A549 (cell line): ENCODE data around the gene ZNRD2. TPM values are rescaled to one million over a fixed set of nuclear protein-coding genes. Genes with fewer than 3 reads are reported as not detected.

Source experiments
- ATAC-seq, 2 experiments: fragments of 200-7000 bp in 1 of 2; fragments of >200 bp in 1 of 2; cut with Nextera tagmentation in 1 of 2; cut with Tn5 transposase in 1 of 2; 3 replicates each; pipeline versions ENCODE4 v1.8.0 to v1.9.1; 2018 to 2020; ENCODE audit warnings: mild to moderate bottlenecking in 1 of 2, moderate library complexity in 1 of 2
- CTCF ChIA-PET: fragments of 300-600 bp; sonication (Branson Sonifier 250); formaldehyde crosslinking; extraction: SDS; loops from one replicate; lab custom pipeline; 2021; ENCODE audit warnings: antibody characterized with exemption, inconsistent platforms; lab: Yijun Ruan, JAX
- POLR2A ChIA-PET: fragments of 350-600 bp; formaldehyde crosslinking; extraction: SDS; loops from one replicate; lab custom pipeline; 2021; ENCODE audit warnings: antibody characterized with exemption, inconsistent platforms; lab: Yijun Ruan, JAX
- DNase-seq, 2 experiments: peaks; one replicate each; pipeline versions ENCODE4 v3.0.0 to v3.0.0-alpha.2; 2011 to 2016; ENCODE audit warnings: low read depth in 1 of 2, low spot score in 1 of 2
- FAIRE-seq: peaks from 2 replicates; lab custom pipeline; 2011; peaks lifted over from hg19 to GRCh38; lab: Jason Lieb, UNC
- H3K27ac ChIP-seq, 2 experiments: fragments of >200 bp; sonication (Bioruptor Twin); formaldehyde crosslinking; 3 replicates each; pipeline ENCODE4 v1.5.1; 2016 to 2017
- H3K4me1 ChIP-seq: fragments of >200 bp; sonication (Bioruptor Twin); formaldehyde crosslinking; 3 replicates; pipeline ENCODE4 v1.6.1; 2016
- H3K4me2 ChIP-seq: fragments of >200 bp; sonication (Bioruptor Twin); formaldehyde crosslinking; 3 replicates; pipeline ENCODE4 v1.6.1; 2016
- H3K4me3 ChIP-seq: fragments of >200 bp; sonication (Bioruptor Twin); formaldehyde crosslinking; 3 replicates; pipeline ENCODE4 v1.5.1; 2016
- H3K9me3 ChIP-seq: fragments of >200 bp; sonication (Bioruptor Twin); formaldehyde crosslinking; 3 replicates; pipeline ENCODE4 v1.6.1; 2016
- BCL3 ChIP-seq: fragments of >200 bp; sonication (Bioruptor Twin); formaldehyde crosslinking; IDR thresholded peaks from 3 replicates; pipeline ENCODE4 v1.6.1; 2016
- BHLHE40 ChIP-seq: IDR thresholded peaks from 2 replicates; pipeline ENCODE4 v1.6.1; 2012; ENCODE audit warnings: low read depth, low read length, inconsistent platforms
- CBX8 ChIP-seq: fragments of 200-600 bp; sonication (generic); IDR thresholded peaks from 2 replicates; pipeline ENCODE4 v1.6.1; 2016
- CTCF ChIP-seq: fragments of >200 bp; sonication (Bioruptor Twin); formaldehyde crosslinking; IDR thresholded peaks from 3 replicates; pipeline ENCODE4 v1.5.1; 2016
- EHF ChIP-seq: fragments of 250-450 bp; sonication (Bioruptor Pico); IDR thresholded peaks from 2 replicates; pipeline ENCODE4 v1.5.0; 2020; ENCODE audit warnings: mild to moderate bottlenecking
- ESRRA ChIP-seq: fragments of 150-350 bp; IDR thresholded peaks from 2 replicates; pipeline ENCODE4 v1.6.1; 2014; ENCODE audit warnings: mild to moderate bottlenecking, low read length, borderline replicate concordance
- FOSB ChIP-seq: fragments of 250-450 bp; sonication (Bioruptor Pico); IDR thresholded peaks from 2 replicates; pipeline ENCODE4 v1.5.0; 2020; ENCODE audit warnings: mild to moderate bottlenecking, moderate library complexity
- FOXS1 ChIP-seq: fragments of 250-450 bp; sonication (Bioruptor Pico); IDR thresholded peaks from 2 replicates; pipeline ENCODE4 v1.5.0; 2020; ENCODE audit warnings: mild to moderate bottlenecking, moderate library complexity
- GATA3 ChIP-seq: IDR thresholded peaks from 2 replicates; pipeline ENCODE4 v1.6.1; 2012; ENCODE audit warnings: borderline replicate concordance
- HOXB5 ChIP-seq: fragments of 250-450 bp; sonication (Bioruptor Pico); IDR thresholded peaks from 2 replicates; pipeline ENCODE4 v1.5.0; 2020; ENCODE audit warnings: mild to moderate bottlenecking, moderate library complexity
- JUN ChIP-seq, 2 experiments: fragments of >200 bp; sonication (Bioruptor Twin); formaldehyde crosslinking; IDR thresholded peaks; 2 replicates in 1 of 2; 3 replicates in 1 of 2; pipeline ENCODE4 v1.6.1; 2016 to 2017
- JUNB ChIP-seq: fragments of >200 bp; sonication (Bioruptor Twin); formaldehyde crosslinking; IDR thresholded peaks from 2 replicates; pipeline ENCODE4 v1.6.1; 2016
- KDM1A ChIP-seq: fragments of 200-600 bp; sonication (generic); IDR thresholded peaks from 2 replicates; pipeline ENCODE4 v1.6.1; 2016; ENCODE audit warnings: low read depth, mild to moderate bottlenecking
- KDM5A ChIP-seq: fragments of 200-600 bp; sonication (generic); IDR thresholded peaks from 2 replicates; pipeline ENCODE4 v1.6.1; 2016; ENCODE audit warnings: antibody characterized with exemption, mild to moderate bottlenecking
- MAFK ChIP-seq: fragments of 450-650 bp; IDR thresholded peaks from 2 replicates; pipeline ENCODE4 v1.6.1; 2014; ENCODE audit not compliant: partially characterized antibody
- NFE2L2 ChIP-seq: fragments of 150-350 bp; conservative IDR thresholded peaks from 2 replicates; pipeline ENCODE4 v1.6.1; 2014; ENCODE audit warnings: low read length
- PBX3 ChIP-seq: IDR thresholded peaks from 2 replicates; pipeline ENCODE4 v1.6.1; 2012
- POLR2A ChIP-seq: IDR thresholded peaks from 2 replicates; pipeline ENCODE4 v1.6.1; 2012; ENCODE audit warnings: mild to moderate bottlenecking, low read length
- RARB ChIP-seq: fragments of 250-450 bp; sonication (Bioruptor Pico); IDR thresholded peaks from 2 replicates; pipeline ENCODE4 v1.8.0; 2021; ENCODE audit warnings: mild to moderate bottlenecking, moderate library complexity
- SREBF2 ChIP-seq: fragments of 450-650 bp; IDR thresholded peaks from 2 replicates; pipeline ENCODE4 v1.6.1; 2014; ENCODE audit warnings: mild to moderate bottlenecking, moderate library complexity
- ZC3H11A ChIP-seq: fragments of 450-650 bp; IDR thresholded peaks from 2 replicates; pipeline ENCODE4 v1.6.1; 2014; ENCODE audit warnings: antibody characterized with exemption, mild to moderate bottlenecking
- ZNF302 ChIP-seq: fragments of 250-450 bp; sonication (Bioruptor Pico); IDR thresholded peaks from 2 replicates; pipeline ENCODE4 v1.9.0; 2021; ENCODE audit warnings: inconsistent platforms, mild to moderate bottlenecking, moderate library complexity
- WGBS: methylation state at CpG from one replicate; pipeline ENCODE4 v1.1.6; 2017; ENCODE audit errors: missing lambda C conversion rate; 5-methylcytosine and 5-hydroxymethylcytosine counted together
- polyA plus RNA-seq, 4 experiments: library from polyadenylated mRNA; depleted of rRNA in 3 of 4; stranded (reverse); fragments of >200 nt; fragmentation: RNase III in 1 of 4; extraction: RNeasy Plus Mini Kit Qiagen cat#74134 plus additional on column Dnase treatment in 1 of 4; gene quantifications; 2 replicates in 3 of 4; 3 replicates in 1 of 4; pipeline ENCODE4 v1.2.3, GENCODE V29; 2011 to 2017
- TF ChIP-seq, protein P1 (sequence below): fragments of >200 bp; sonication (Bioruptor Twin); formaldehyde crosslinking; IDR thresholded peaks from 2 replicates; pipeline ENCODE4 v1.6.1; 2016
- TF ChIP-seq, protein P2 (sequence below): fragments of 450-650 bp; IDR thresholded peaks from 2 replicates; pipeline ENCODE4 v1.6.1; 2014; ENCODE audit warnings: antibody characterized with exemption
- TF ChIP-seq, protein P3 (sequence below): fragments of 150-350 bp; IDR thresholded peaks from 2 replicates; pipeline ENCODE4 v1.6.1; 2014; ENCODE audit warnings: low read depth, mild to moderate bottlenecking, low read length
- TF ChIP-seq, protein P4 (sequence below): IDR thresholded peaks from 2 replicates; pipeline ENCODE4 v1.6.1; 2012

The ZNRD2 gene
- polyA plus RNA-seq, 2 of the 4 experiments (the other 2 are of a cell fraction): 28.2 to 66.1 TPM

- no peaks in the 10 kb centered on the region for H3K9me3 ChIP-seq
- peak; percentile 7 to 28; a peak in 4 of 6 replicates for ATAC-seq
- no peaks in the 10 kb centered on the region; the same call in 2 of the 3 replicates for H3K4me1 ChIP-seq
- 98% methylated on average over 5 of the region's 12 CpGs for WGBS
- TF ChIP-seq JUN (IDR thresholded peaks at IDR 0.05): no peak
- no peak for TF ChIP-seq GATA3
- TF ChIP-seq ZNF302 (CRISPR knock-in tag): no peak
- TF ChIP-seq, protein P1, sequence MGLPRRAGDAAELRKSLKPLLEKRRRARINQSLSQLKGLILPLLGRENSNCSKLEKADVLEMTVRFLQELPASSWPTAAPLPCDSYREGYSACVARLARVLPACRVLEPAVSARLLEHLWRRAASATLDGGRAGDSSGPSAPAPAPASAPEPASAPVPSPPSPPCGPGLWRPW: no peak
- TF ChIP-seq CTCF: no peak
- no peak for TF ChIP-seq POLR2A
- no peak for TF ChIP-seq EHF
- no peak for TF ChIP-seq RARB (CRISPR knock-in tag)
- no peak for TF ChIP-seq JUNB
- no peak for TF ChIP-seq SREBF2
- TF ChIP-seq MAFK: no peak
- no peak for TF ChIP-seq FOSB (CRISPR knock-in tag)
- TF ChIP-seq, protein P2, sequence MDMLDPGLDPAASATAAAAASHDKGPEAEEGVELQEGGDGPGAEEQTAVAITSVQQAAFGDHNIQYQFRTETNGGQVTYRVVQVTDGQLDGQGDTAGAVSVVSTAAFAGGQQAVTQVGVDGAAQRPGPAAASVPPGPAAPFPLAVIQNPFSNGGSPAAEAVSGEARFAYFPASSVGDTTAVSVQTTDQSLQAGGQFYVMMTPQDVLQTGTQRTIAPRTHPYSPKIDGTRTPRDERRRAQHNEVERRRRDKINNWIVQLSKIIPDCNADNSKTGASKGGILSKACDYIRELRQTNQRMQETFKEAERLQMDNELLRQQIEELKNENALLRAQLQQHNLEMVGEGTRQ: no peak
- TF ChIP-seq, protein P3, sequence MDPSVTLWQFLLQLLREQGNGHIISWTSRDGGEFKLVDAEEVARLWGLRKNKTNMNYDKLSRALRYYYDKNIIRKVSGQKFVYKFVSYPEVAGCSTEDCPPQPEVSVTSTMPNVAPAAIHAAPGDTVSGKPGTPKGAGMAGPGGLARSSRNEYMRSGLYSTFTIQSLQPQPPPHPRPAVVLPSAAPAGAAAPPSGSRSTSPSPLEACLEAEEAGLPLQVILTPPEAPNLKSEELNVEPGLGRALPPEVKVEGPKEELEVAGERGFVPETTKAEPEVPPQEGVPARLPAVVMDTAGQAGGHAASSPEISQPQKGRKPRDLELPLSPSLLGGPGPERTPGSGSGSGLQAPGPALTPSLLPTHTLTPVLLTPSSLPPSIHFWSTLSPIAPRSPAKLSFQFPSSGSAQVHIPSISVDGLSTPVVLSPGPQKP: no peak
- TF ChIP-seq FOXS1 (CRISPR knock-in tag): no peak
- no peak for TF ChIP-seq ZC3H11A
- TF ChIP-seq BHLHE40: no peak
- TF ChIP-seq KDM5A: no peak
- no peak for TF ChIP-seq NFE2L2
- no peak for TF ChIP-seq CBX8
- no peak within 1 kb of the TSS for H3K4me2 ChIP-seq
- H3K4me3 ChIP-seq: no peak within 1 kb of the TSS
- no peak for DNase-seq
- H3K27ac ChIP-seq: 0 out of 6 replicates have a peak within 1 kb of the TSS, but pooled peaks of 1 of the 2 experiments have one; percentile 16
- no peak for FAIRE-seq
- CTCF ChIA-PET: interaction anchor here (0.9 to 20.1 kb wide), 8 partner anchors 6 to 180 kb away, joined by 3 to 249 read pairs (median 53); partner anchors contain the start of genes EHBP1L1, FAM89B, KCNK7 and MAP3K11
- POLR2A ChIA-PET: interaction anchor here (1.0 kb wide), 1 partner anchor 20 kb away, joined by 3 read pairs; the partner anchor contains the start of gene PCNX3
These were observed 25.4 kb downstream of the ZNRD2 start, which contains the start of gene KCNK7 for GRCh38 chr11:65595543-65596281. KCNK7 (minus strand) TSS chr11:65595800; CDS start chr11:65595772, 28 bp downstream.

DNA sequence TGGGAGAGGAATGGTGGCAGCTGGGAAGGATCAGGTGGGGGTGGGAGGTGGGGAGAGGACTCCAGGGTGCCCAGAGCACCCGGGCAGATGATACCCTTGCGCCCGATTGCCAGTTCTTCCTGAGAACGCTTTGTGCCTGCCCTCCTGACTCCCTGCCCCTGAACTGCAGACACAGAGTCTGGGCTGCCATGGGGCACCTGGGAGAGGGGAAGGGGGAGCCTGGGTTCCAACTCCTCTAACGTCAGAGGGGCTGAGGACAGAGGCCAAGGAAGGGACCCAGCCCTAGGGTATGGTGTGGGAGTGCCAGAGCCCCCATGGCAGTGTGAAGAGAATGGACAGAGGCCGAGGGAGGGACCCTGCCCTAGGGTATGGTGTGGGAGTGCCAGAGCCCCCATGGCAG is 26.2 kb downstream of the ZNRD2 start:
- ChIA-PET POLR2A (interaction anchor here (1.0 kb wide), 1 partner anchor 19 kb away, joined by 3 read pairs; the partner anchor contains the start of gene PCNX3), CTCF (interaction anchor here (0.9 to 20.1 kb wide), 6 partner anchors 7 to 181 kb away, joined by 3 to 249 read pairs (median 88); partner anchors contain the start of genes EHBP1L1, FAM89B, KCNK7 and MAP3K11)
- H3K4me2 ChIP-seq: no peak overlapping the region
- H3K27ac ChIP-seq: no peak overlapping the region
- H3K4me1 ChIP-seq: no peaks in the 10 kb centered on the region; the same call in 2 of the 3 replicates
- DNase-seq (no peak), ATAC-seq (no peak), FAIRE-seq (no peak)
- H3K4me3 ChIP-seq: no peak overlapping the region
- 90% methylated on average over 1 of the region's 6 CpGs for WGBS
- H3K9me3 ChIP-seq: no peaks in the 10 kb centered on the region
- TF ChIP-seq ESRRA (no peak), KDM1A (no peak), HOXB5 (no peak), PBX3 (no peak), SREBF2 (no peak), BCL3 (no peak)
- TF ChIP-seq, protein P4, sequence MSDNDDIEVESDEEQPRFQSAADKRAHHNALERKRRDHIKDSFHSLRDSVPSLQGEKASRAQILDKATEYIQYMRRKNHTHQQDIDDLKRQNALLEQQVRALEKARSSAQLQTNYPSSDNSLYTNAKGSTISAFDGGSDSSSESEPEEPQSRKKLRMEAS: no peak
- TF ChIP-seq, protein P2: no peak
